Measurements from ENCODE around the gene TUBA1B.

TUBA1B gene

GRCh38 chr12:49126852-49127763 is 4.1 kb downstream of the TUBA1B start:
- peak in 1 of 3 experiments; percentile 66 for DNase-seq

GRCh38 chr12:49121047-49121696 is 10.0 kb downstream of the TUBA1B start:
- DNase-seq: peak; percentile 40 to 82 (median 45)

- DNase-seq: no peak
Observed at GRCh38 chr12:49111206-49111605, 20.0 kb downstream of the TUBA1B start.

GRCh38 chr12:49110464-49111155 is 20.6 kb downstream of the TUBA1B start, which contains the start of gene LMBR1L:
Gene LMBR1L, minus strand, starts transcription at chr12:49110847. Its CDS starts 292 bp downstream, at chr12:49110555.
- DNase-seq: peak; percentile 99 to 100 (median 99)

GRCh38 chr12:49109641-49110463 is 21.3 kb downstream of the TUBA1B start:
- DNase-seq: peak; percentile 26 to 73 (median 68)

- no peak for DNase-seq
Observed at GRCh38 chr12:49108958-49109404, 22.2 kb downstream of the TUBA1B start.

- no peak for DNase-seq
Observed at GRCh38 chr12:49105504-49106084, 25.6 kb downstream of the TUBA1B start.

GRCh38 chr12:49104822-49105221 is 26.4 kb downstream of the TUBA1B start:
- no peak for DNase-seq

GRCh38 chr12:49100380-49100779 is 30.8 kb downstream of the TUBA1B start:
- no peak for DNase-seq

GRCh38 chr12:49098703-49099102 is 32.5 kb downstream of the TUBA1B start:
- no peak for DNase-seq

GRCh38 chr12:49098035-49098451 is 33.2 kb downstream of the TUBA1B start:
- DNase-seq: peak in 2 of 3 experiments; percentile 48 to 66

GRCh38 chr12:49097381-49097780 is 33.8 kb downstream of the TUBA1B start:
- DNase-seq: no peak

GRCh38 chr12:49094975-49095365 is 36.2 kb downstream of the TUBA1B start:
- DNase-seq: no peak

- peak; percentile 53 to 81 (median 78) for DNase-seq
Observed at GRCh38 chr12:49094160-49094974, 36.8 kb downstream of the TUBA1B start, which contains the start of gene DHH. Gene DHH, minus strand, starts transcription at chr12:49094801. Its CDS starts 289 bp downstream, at chr12:49094512.

- DNase-seq: peak; percentile 21 to 72 (median 62)
Observed at GRCh38 chr12:49093792-49094159, 37.4 kb downstream of the TUBA1B start.

- DNase-seq: no peak
Observed at GRCh38 chr12:49092816-49093406, 38.3 kb downstream of the TUBA1B start.

GRCh38 chr12:49092086-49092815 is 38.9 kb downstream of the TUBA1B start:
- DNase-seq: peak; percentile 47 to 63 (median 59)

GRCh38 chr12:49091836-49092085 is 39.4 kb downstream of the TUBA1B start:
- no peak for DNase-seq

- no peak for DNase-seq
Observed at GRCh38 chr12:49091056-49091835, 39.9 kb downstream of the TUBA1B start.
